Esophagus squamous epithelium (tissue), 5 donors: ENCODE measurements around the gene GABBR2. TPM values are rescaled to one million over a fixed set of nuclear protein-coding genes. Genes with fewer than 3 reads are reported as not detected.
"Not testable (repeated sequence)": the region's sequence is repeated elsewhere in the genome, so short reads cannot be mapped to it uniquely, and the experiment has no call there.

Experiments
- DNase-seq: peaks from one replicate; lab custom pipeline; 2025; lab: John Stamatoyannopoulos, UW
- H3K27ac ChIP-seq, 4 donors: fragments of 200-600 bp; sonication (generic); one replicate each; pipeline ENCODE4 v1.5.1; 2016 to 2019; ENCODE audit warnings: mild to moderate bottlenecking in 1 of 4
- H3K27me3 ChIP-seq, 4 donors: fragments of 200-600 bp; sonication (generic); 1 replicate in 3 of 4; 2 replicates in 1 of 4; pipeline versions ENCODE4 v1.5.1 to v1.6.0; 2017 to 2021; ENCODE audit warnings: antibody characterized with exemption in 1 of 4
- H3K36me3 ChIP-seq, 3 donors: fragments of 200-600 bp; sonication (generic); one replicate each; pipeline ENCODE4 v1.5.1; 2016 to 2019
- H3K4me1 ChIP-seq, 3 donors: fragments of 200-600 bp; sonication (generic); one replicate each; pipeline ENCODE4 v1.5.1; 2017 to 2019
- H3K4me3 ChIP-seq, 4 donors: fragments of 200-600 bp; sonication (generic); 1 replicate in 3 of 4; 2 replicates in 1 of 4; pipeline ENCODE4 v1.5.1; 2016 to 2019; ENCODE audit warnings: mild to moderate bottlenecking in 2 of 4, moderate library complexity in 1 of 4
- H3K9me3 ChIP-seq, 3 donors: fragments of 200-600 bp; sonication (generic); one replicate each; pipeline ENCODE4 v1.5.1; 2016 to 2019
- CTCF ChIP-seq, 6 experiments: fragments of 450-650 bp in 4 of 6; fragments of 200-600 bp in 2 of 6; sonication (generic) in 2 of 6; IDR thresholded peaks; one replicate each; pipeline ENCODE4 v1.5.1; 2016 to 2019; ENCODE audit warnings: antibody characterized with exemption in 6 of 6, mild to moderate bottlenecking in 4 of 6, moderate library complexity in 4 of 6
- POLR2A ChIP-seq, 4 donors: fragments of 450-650 bp; IDR thresholded peaks; one replicate each; pipeline ENCODE4 v1.6.1; 2017; ENCODE audit warnings: antibody characterized with exemption in 4 of 4, mild to moderate bottlenecking in 4 of 4, moderate library complexity in 3 of 4
- WGBS, 2 donors: methylation state at CpG; one replicate each; pipeline ENCODE4 v1.1.5; 2018; 5-methylcytosine and 5-hydroxymethylcytosine counted together
- intact Hi-C: fragments of 100-400 bp; cut with DNase I; formaldehyde crosslinking; loops from one replicate; pipeline ENCODE4 v1.15.0; 2022
- total RNA-seq, 4 donors: library from RNA; depleted of rRNA; stranded (reverse); fragments of >200 nt; gene quantifications; one replicate each; pipeline ENCODE4 v1.1.0, GENCODE V29; 2016
- donor health status: DM: yes; HTN: yes; CAD: no.

GABBR2 gene
- total RNA-seq, 4 donors from 2014 or later: not detected

- H3K4me3 ChIP-seq: no peak overlapping the region
- no peaks in the 10 kb centered on the region for H3K27me3 ChIP-seq
- H3K27ac ChIP-seq: no peak overlapping the region
- no peak for DNase-seq
- no peaks in the 10 kb centered on the region for H3K36me3 ChIP-seq
- WGBS, 2 donors: 54 to 69% methylated on average over 5 of the region's 5 CpGs
- no peak for TF ChIP-seq POLR2A (IDR thresholded peaks at IDR 0.05)
- peaks cover 0 to 8% (median 3%) of the 10 kb centered on the region in 3 donors for H3K9me3 ChIP-seq
- H3K4me1 ChIP-seq: no peaks in the 10 kb centered on the region
- intact Hi-C loops: no loop called here
Measured at GRCh38 chr9:98465799-98466198, 242.9 kb downstream of the GABBR2 start.

- H3K27me3 ChIP-seq, H3K4me1 ChIP-seq, H3K27ac ChIP-seq, intact Hi-C loops, H3K4me3 ChIP-seq, H3K36me3 ChIP-seq, DNase-seq: not testable (repeated sequence)
- no CpG with 5 or more reads among the region's 30 CpGs for WGBS, 2 donors
- H3K9me3 ChIP-seq: peaks cover 0 to 24% (median 6%) of the 10 kb centered on the region in 3 donors
Measured at GRCh38 chr9:98464156-98464690, 244.5 kb downstream of the GABBR2 start.

- no peak overlapping the region for H3K4me3 ChIP-seq
- intact Hi-C loops: no loop called here
- no peak overlapping the region for H3K27ac ChIP-seq
- peaks cover 0 to 14% (median 0%) of the 10 kb centered on the region in 4 donors for H3K27me3 ChIP-seq
- H3K9me3 ChIP-seq: peaks cover 0 to 24% (median 6%) of the 10 kb centered on the region in 3 donors
- H3K36me3 ChIP-seq: no peaks in the 10 kb centered on the region
- DNase-seq: no peak
- no peaks in the 10 kb centered on the region for H3K4me1 ChIP-seq
- 85 to 95% methylated on average over 2 of the region's 2 CpGs for WGBS, 2 donors
- TF ChIP-seq POLR2A (IDR thresholded peaks at IDR 0.05) (no peak), CTCF (IDR thresholded peaks at IDR 0.05) (no peak)
Measured at GRCh38 chr9:98462310-98462709, 246.4 kb downstream of the GABBR2 start.

- no peaks in the 10 kb centered on the region for H3K4me1 ChIP-seq
- no peak overlapping the region for H3K27ac ChIP-seq
- no peak overlapping the region for H3K4me3 ChIP-seq
- DNase-seq: no peak
- H3K27me3 ChIP-seq: peaks cover 0 to 24% (median 0%) of the 10 kb centered on the region in 4 donors
- H3K36me3 ChIP-seq: no peaks in the 10 kb centered on the region
- TF ChIP-seq POLR2A (IDR thresholded peaks at IDR 0.05) (no peak), CTCF (IDR thresholded peaks at IDR 0.05) (no peak)
- intact Hi-C loops: no loop called here
- peaks cover 0 to 24% (median 6%) of the 10 kb centered on the region in 3 donors for H3K9me3 ChIP-seq
Measured at GRCh38 chr9:98460704-98461103, 248.0 kb downstream of the GABBR2 start.

- H3K27me3 ChIP-seq: peaks cover 0 to 24% (median 0%) of the 10 kb centered on the region in 4 donors
- no peaks in the 10 kb centered on the region for H3K4me1 ChIP-seq
- no peak for DNase-seq
- no peak for TF ChIP-seq CTCF (IDR thresholded peaks at IDR 0.05)
- TF ChIP-seq POLR2A (IDR thresholded peaks at IDR 0.05): no peak
- intact Hi-C loops: no loop called here
- 58 to 70% methylated on average over 9 of the region's 9 CpGs for WGBS, 2 donors
- H3K36me3 ChIP-seq: no peaks in the 10 kb centered on the region
- no peak overlapping the region for H3K27ac ChIP-seq
- H3K9me3 ChIP-seq: peaks cover 0 to 21% (median 6%) of the 10 kb centered on the region in 3 donors
- H3K4me3 ChIP-seq: no peak overlapping the region
Measured at GRCh38 chr9:98457726-98458370, 250.9 kb downstream of the GABBR2 start.

- intact Hi-C loops: no loop called here
- no peak for DNase-seq
- Histone ChIP-seq H3K27ac (no peak overlapping the region), H3K4me3 (no peak overlapping the region), H3K4me1 (no peaks in the 10 kb centered on the region), H3K36me3 (no peaks in the 10 kb centered on the region), H3K9me3 (peaks cover 0 to 20% (median 4%) of the 10 kb centered on the region in 3 donors), H3K27me3 (peaks cover 0 to 24% (median 0%) of the 10 kb centered on the region in 4 donors)
- 23 to 34% methylated on average over 2 of the region's 2 CpGs for WGBS, 2 donors
- no peak for TF ChIP-seq CTCF (IDR thresholded peaks at IDR 0.05)
- TF ChIP-seq POLR2A (IDR thresholded peaks at IDR 0.05): no peak
Measured at GRCh38 chr9:98456156-98456613, 252.6 kb downstream of the GABBR2 start.
